ENCODE data around the gene XPO6. TPM values are rescaled to one million over a fixed set of nuclear protein-coding genes. Genes with fewer than 3 reads are reported as not detected.
A peak's percentile ranks its signal among the peaks of the same experiment; 100 is the strongest.

XPO6 gene
- total RNA-seq, 1 experiment from 2014 or later, result 106 TPM

DNA sequence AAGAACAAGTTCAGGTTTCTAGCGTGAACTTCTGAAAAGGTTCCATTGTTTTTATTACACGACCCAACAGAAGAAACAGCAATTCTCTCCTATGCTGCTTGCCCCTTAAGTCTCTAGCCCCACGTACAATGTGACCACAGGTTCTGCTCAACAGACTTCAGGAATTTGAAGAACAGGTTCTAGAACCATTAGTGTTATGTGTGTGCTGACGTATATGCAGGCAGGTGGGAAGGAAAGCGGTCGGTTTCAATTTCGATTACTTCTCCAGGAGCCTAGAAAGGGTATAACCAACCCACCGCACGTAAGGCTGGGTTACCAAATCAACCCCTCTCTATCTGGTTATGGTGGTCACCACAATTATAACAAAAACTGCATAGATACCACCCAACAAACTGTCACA is 39.4 kb downstream of the XPO6 start:
- Histone ChIP-seq H2AFZ (ENCODE audit: low read length) (no peak overlapping the region), H3K4me1 (ENCODE audit: insufficient read depth, low read length) (peaks cover 18% of the 10 kb centered on the region), H3K9me2 (replicated peaks; ENCODE audit: low read length) (no peaks in the 10 kb centered on the region), H4K20me1 (ENCODE audit: low read length) (peaks cover 7% of the 10 kb centered on the region), H3K36me3 (ENCODE audit: low read depth, low read length) (peaks cover 42% of the 10 kb centered on the region), H3K27me3 (ENCODE audit: low read length) (no peaks in the 10 kb centered on the region), H3K79me2 (ENCODE audit: low read length) (peaks cover 28% of the 10 kb centered on the region; the same call in 1 of the 2 replicates), H3K9me3 (ENCODE audit: low read length) (no peaks in the 10 kb centered on the region), H3K4me2 (ENCODE audit: low read length) (no peak overlapping the region), H3F3A (ENCODE audit: low read length, unreplicated experiment) (peaks cover 2% of the 10 kb centered on the region), H3K27ac (ENCODE audit: low read length) (no peak overlapping the region), H3K9ac (ENCODE audit: low read length) (no peak overlapping the region), H3K4me3 (ENCODE audit: low read length) (no peak overlapping the region)
- ChIA-PET CTCF (interaction anchor here (0.7 kb wide), 1 partner anchor 44 kb away, joined by 4 read pairs; no protein-coding TSS in a partner anchor), POLR2A (ENCODE audit: unreplicated experiment) (interaction anchor here (0.7 kb wide), 1 partner anchor 690 kb away, joined by 5 read pairs; no protein-coding TSS in a partner anchor)
- no peak for DNase-seq
- no peak for ATAC-seq
- no TSS peak for BruUV-seq (replicated peaks)
- intact Hi-C loops (cut with micrococcal nuclease), result no loop called here
- TF ChIP-seq, protein P1, sequence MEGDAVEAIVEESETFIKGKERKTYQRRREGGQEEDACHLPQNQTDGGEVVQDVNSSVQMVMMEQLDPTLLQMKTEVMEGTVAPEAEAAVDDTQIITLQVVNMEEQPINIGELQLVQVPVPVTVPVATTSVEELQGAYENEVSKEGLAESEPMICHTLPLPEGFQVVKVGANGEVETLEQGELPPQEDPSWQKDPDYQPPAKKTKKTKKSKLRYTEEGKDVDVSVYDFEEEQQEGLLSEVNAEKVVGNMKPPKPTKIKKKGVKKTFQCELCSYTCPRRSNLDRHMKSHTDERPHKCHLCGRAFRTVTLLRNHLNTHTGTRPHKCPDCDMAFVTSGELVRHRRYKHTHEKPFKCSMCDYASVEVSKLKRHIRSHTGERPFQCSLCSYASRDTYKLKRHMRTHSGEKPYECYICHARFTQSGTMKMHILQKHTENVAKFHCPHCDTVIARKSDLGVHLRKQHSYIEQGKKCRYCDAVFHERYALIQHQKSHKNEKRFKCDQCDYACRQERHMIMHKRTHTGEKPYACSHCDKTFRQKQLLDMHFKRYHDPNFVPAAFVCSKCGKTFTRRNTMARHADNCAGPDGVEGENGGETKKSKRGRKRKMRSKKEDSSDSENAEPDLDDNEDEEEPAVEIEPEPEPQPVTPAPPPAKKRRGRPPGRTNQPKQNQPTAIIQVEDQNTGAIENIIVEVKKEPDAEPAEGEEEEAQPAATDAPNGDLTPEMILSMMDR (conservative IDR thresholded peaks at IDR 0.05; ENCODE audit: low read depth, low read length), result no peak
- TF ChIP-seq EZH2phosphoT487 (IDR thresholded peaks at IDR 0.05; ENCODE audit: borderline replicate concordance, low read length), result no peak
- TF ChIP-seq EZH2 (IDR thresholded peaks at IDR 0.05; ENCODE audit: low read length, unreplicated experiment), result no peak

DNA sequence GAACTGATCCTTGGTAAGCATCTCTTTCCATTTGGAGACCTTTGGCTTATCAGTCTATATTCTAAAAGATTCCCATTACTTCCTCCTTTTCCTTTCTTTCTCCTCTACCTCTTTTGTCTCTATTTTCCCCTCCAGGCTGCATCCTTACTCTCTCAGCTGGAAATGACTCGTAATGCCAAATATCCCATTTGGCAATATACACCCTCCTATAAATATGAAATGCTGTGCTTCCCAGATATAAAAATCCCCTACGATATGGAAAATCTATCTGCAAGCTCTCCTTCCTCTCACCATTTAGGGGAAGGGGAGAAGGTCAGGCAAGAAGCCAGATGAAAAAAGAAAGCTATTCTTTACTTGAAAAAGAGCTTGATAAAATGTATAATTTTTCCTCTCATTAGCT is 39.9 kb downstream of the XPO6 start:
- H3K9me2 ChIP-seq (replicated peaks; ENCODE audit: low read length), result no peaks in the 10 kb centered on the region
- H3K36me3 ChIP-seq (ENCODE audit: low read depth, low read length), result peaks cover 39% of the 10 kb centered on the region
- H2AFZ ChIP-seq (ENCODE audit: low read length), result no peak overlapping the region
- ATAC-seq, result peak; percentile 46
- no peaks in the 10 kb centered on the region for H3K9me3 ChIP-seq (ENCODE audit: low read length)
- H3F3A ChIP-seq (ENCODE audit: low read length, unreplicated experiment), result peaks cover 8% of the 10 kb centered on the region
- H3K4me3 ChIP-seq (ENCODE audit: low read length), result no peak overlapping the region
- peak; percentile 38 for DNase-seq
- peaks cover 8% of the 10 kb centered on the region for H4K20me1 ChIP-seq (ENCODE audit: low read length)
- no peak overlapping the region for H3K27ac ChIP-seq (ENCODE audit: low read length)
- TF ChIP-seq, protein P1 (conservative IDR thresholded peaks at IDR 0.05; ENCODE audit: low read depth, low read length), result no peak
- no peak for TF ChIP-seq EZH2 (IDR thresholded peaks at IDR 0.05; ENCODE audit: low read length, unreplicated experiment)
- no peak for TF ChIP-seq EZH2phosphoT487 (IDR thresholded peaks at IDR 0.05; ENCODE audit: borderline replicate concordance, low read length)
- no TSS peak for BruUV-seq (replicated peaks)
- intact Hi-C loops (cut with micrococcal nuclease), result no loop called here
- ChIA-PET POLR2A (ENCODE audit: unreplicated experiment) (interaction anchor here (0.7 kb wide), 1 partner anchor 691 kb away, joined by 5 read pairs; no protein-coding TSS in a partner anchor), CTCF (interaction anchor here (0.7 kb wide), 1 partner anchor 44 kb away, joined by 4 read pairs; no protein-coding TSS in a partner anchor)
- no peaks in the 10 kb centered on the region for H3K27me3 ChIP-seq (ENCODE audit: low read length)
- H3K4me1 ChIP-seq (ENCODE audit: insufficient read depth, low read length), result peaks cover 23% of the 10 kb centered on the region
- peaks cover 23% of the 10 kb centered on the region; the same call in 1 of the 2 replicates for H3K79me2 ChIP-seq (ENCODE audit: low read length)
- H3K9ac ChIP-seq (ENCODE audit: low read length), result no peak overlapping the region
- H3K4me2 ChIP-seq (ENCODE audit: low read length), result no peak overlapping the region

DNA sequence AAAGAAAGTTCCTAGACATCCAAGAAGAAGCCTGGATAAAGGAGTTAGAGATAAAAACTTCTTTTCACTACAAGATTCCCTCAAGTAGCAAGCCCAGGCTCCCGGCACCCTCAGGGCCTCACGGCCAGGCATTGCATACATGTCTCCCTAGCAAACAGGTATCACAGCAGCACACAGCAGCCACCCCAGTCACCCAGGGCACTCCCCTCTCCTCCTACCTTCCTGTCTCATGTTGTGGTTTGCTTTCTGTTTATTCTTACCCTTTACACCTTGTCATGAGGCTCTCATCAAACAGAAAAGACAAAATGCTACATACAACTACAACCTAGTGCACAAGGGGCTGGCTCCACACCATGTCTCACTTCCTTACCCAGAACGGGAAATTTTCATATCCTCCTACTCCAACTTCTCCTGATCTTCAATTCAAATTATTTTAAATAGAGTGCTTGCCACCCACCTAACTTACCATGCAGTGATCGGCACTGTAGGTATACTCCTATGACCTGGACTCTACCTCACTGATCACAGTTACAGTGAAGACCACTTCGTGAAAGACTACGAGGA is 42.7 kb downstream of the XPO6 start:
- Histone ChIP-seq H3K4me3 (ENCODE audit: low read length) (no peak overlapping the region), H3F3A (ENCODE audit: low read length, unreplicated experiment) (peaks cover 10% of the 10 kb centered on the region), H3K9ac (ENCODE audit: low read length) (no peak overlapping the region), H3K79me2 (ENCODE audit: low read length) (peaks cover 36% of the 10 kb centered on the region; the same call in 1 of the 2 replicates), H3K9me2 (replicated peaks; ENCODE audit: low read length) (no peaks in the 10 kb centered on the region), H3K9me3 (ENCODE audit: low read length) (no peaks in the 10 kb centered on the region), H3K27me3 (ENCODE audit: low read length) (no peaks in the 10 kb centered on the region), H4K20me1 (ENCODE audit: low read length) (peaks cover 8% of the 10 kb centered on the region), H3K4me1 (ENCODE audit: insufficient read depth, low read length) (peaks cover 33% of the 10 kb centered on the region), H3K27ac (ENCODE audit: low read length) (no peak overlapping the region), H3K4me2 (ENCODE audit: low read length) (no peak overlapping the region), H2AFZ (ENCODE audit: low read length) (no peak overlapping the region), H3K36me3 (ENCODE audit: low read depth, low read length) (peaks cover 39% of the 10 kb centered on the region)
- no peak for DNase-seq
- no peak for ATAC-seq
- no TSS peak for BruUV-seq (replicated peaks)
- TF ChIP-seq, protein P1 (conservative IDR thresholded peaks at IDR 0.05; ENCODE audit: low read depth, low read length), result no peak
- TF ChIP-seq EZH2 (IDR thresholded peaks at IDR 0.05; ENCODE audit: low read length, unreplicated experiment), result no peak
- POLR2A ChIA-PET (ENCODE audit: unreplicated experiment), result interaction anchor here (0.6 kb wide), 1 partner anchor 14 kb away, joined by 20 read pairs; no protein-coding TSS in a partner anchor
- intact Hi-C loops (cut with micrococcal nuclease), result loop anchor here (5.0 kb wide), 1 partner anchor 43 kb away; the partner anchor contains the start of gene XPO6
- CTCF ChIA-PET, result no interaction called here

All from PC-3 (cell line).